Activated CD4-positive, alpha-beta T cell treated with anti-CD3 and anti-CD28 coated beads, Interleukin-10, Interleukin-2, amounts not matched to agents 100 ng/mL and 50 ng/mL, durations not matched to agents 16 hours and 8 hours (primary cell): ENCODE measurements around the gene FBXO46.
A peak's percentile ranks its signal among the peaks of the same experiment; 100 is the strongest.
"Not testable (repeated sequence)": the region's sequence is repeated elsewhere in the genome, so short reads cannot be mapped to it uniquely, and the experiment has no call there.

Source experiments
- DNase-seq: peaks from one replicate; pipeline ENCODE4 v3.0.0-alpha.2; 2020

Gene FBXO46

GRCh38 chr19:45717983-45718650 lies 12.6 kb downstream of the FBXO46 start:
- no peak for DNase-seq

- peak; percentile 99 for DNase-seq
Observed at GRCh38 chr19:45717131-45717982, 13.3 kb downstream of the FBXO46 start.

- DNase-seq = no peak
Observed at GRCh38 chr19:45716359-45717130, 14.2 kb downstream of the FBXO46 start.

- no peak for DNase-seq
Observed at GRCh38 chr19:45715139-45715538, 15.6 kb downstream of the FBXO46 start.

- no peak for DNase-seq
Observed at GRCh38 chr19:45713141-45713540, 17.6 kb downstream of the FBXO46 start.

GRCh38 chr19:45712699-45713067 lies 18.0 kb downstream of the FBXO46 start:
- no peak for DNase-seq

GRCh38 chr19:45711851-45712698 lies 18.6 kb downstream of the FBXO46 start:
- no peak for DNase-seq

GRCh38 chr19:45710356-45711130 lies 20.2 kb downstream of the FBXO46 start:
- DNase-seq = no peak

GRCh38 chr19:45705710-45706415 lies 24.8 kb downstream of the FBXO46 start:
- no peak for DNase-seq

- DNase-seq = no peak
Observed at GRCh38 chr19:45705115-45705514, 25.6 kb downstream of the FBXO46 start.

GRCh38 chr19:45701676-45702075 lies 29.0 kb downstream of the FBXO46 start:
- no peak for DNase-seq

GRCh38 chr19:45693106-45693788 lies 37.4 kb downstream of the FBXO46 start:
- peak; percentile 83 for DNase-seq

- DNase-seq = peak; percentile 99
Observed at GRCh38 chr19:45692187-45693105, 38.2 kb downstream of the FBXO46 start, which contains the start of gene QPCTL. Gene QPCTL, plus strand, starts transcription at chr19:45692666. Its CDS starts 38 bp downstream, at chr19:45692704.

- DNase-seq = peak; percentile 97
Observed at GRCh38 chr19:45691516-45692186, 39.0 kb downstream of the FBXO46 start, which contains the start of gene SNRPD2. Gene SNRPD2, minus strand, starts transcription at chr19:45691953. Its CDS starts 65 bp downstream, at chr19:45691888.

GRCh38 chr19:45687599-45687998 lies 43.1 kb downstream of the FBXO46 start:
- DNase-seq = no peak

GRCh38 chr19:45685045-45685444 lies 45.7 kb downstream of the FBXO46 start:
- DNase-seq = not testable (repeated sequence)

GRCh38 chr19:45682908-45683307 lies 47.8 kb downstream of the FBXO46 start:
- DNase-seq = no peak

GRCh38 chr19:45682117-45682516 lies 48.6 kb downstream of the FBXO46 start:
- DNase-seq = no peak
